PFSK-1 (cell line): ENCODE measurements around the gene AATK.

Source experiments
- FOXP2 ChIP-seq: optimal IDR thresholded peaks from 2 replicates; pipeline ENCODE3; 2011; ENCODE audit warnings: borderline replicate concordance, control low read depth, inconsistent platforms; ENCODE audit not compliant: insufficient read depth; ENCODE audit errors: extremely low read length, extremely low read depth
- POLR2AphosphoS5 ChIP-seq: IDR thresholded peaks from 2 replicates; pipeline ENCODE4 v1.6.1; 2012; ENCODE audit warnings: low read depth, mild to moderate bottlenecking, control low read depth, low read length, moderate library complexity
- REST ChIP-seq, 2 experiments: IDR thresholded peaks; 2 replicates each; pipeline versions ENCODE4 v1.6.1 to v1.8.0; 2011 to 2012; ENCODE audit warnings: low read depth in 2 of 2, low read length in 2 of 2, control low read depth in 1 of 2, inconsistent platforms in 1 of 2, mild to moderate bottlenecking in 1 of 2, moderate library complexity in 1 of 2; ENCODE audit not compliant: insufficient read depth in 1 of 2
- SIN3A ChIP-seq: IDR thresholded peaks from 2 replicates; pipeline ENCODE4 v1.6.1; 2012; ENCODE audit warnings: mild to moderate bottlenecking, low read length, moderate library complexity, borderline replicate concordance; ENCODE audit not compliant: insufficient read depth
- TAF1 ChIP-seq: IDR thresholded peaks from 2 replicates; pipeline ENCODE4 v1.6.1; 2012; ENCODE audit warnings: low read length, control low read depth, borderline replicate concordance; ENCODE audit not compliant: insufficient read depth

Gene AATK

GRCh38 chr17:81167194-81167524, 1.1 kb upstream of the AATK start:
- TF ChIP-seq SIN3A: no peak
- no peak for TF ChIP-seq REST (IDR thresholded peaks at IDR 0.05; ENCODE audit: insufficient read depth in 1 of 2, low read depth in 2 of 2, low read length in 2 of 2)
- TF ChIP-seq FOXP2: no peak
- no peak for TF ChIP-seq TAF1
- no peak for TF ChIP-seq POLR2AphosphoS5

GRCh38 chr17:81165246-81166032, 582 bp downstream of the AATK start, which contains the start of gene PVALEF:
Gene PVALEF (plus strand): TSS chr17:81165507. CDS start chr17:81181227, 15,720 bp downstream.
- no peak for TF ChIP-seq FOXP2
- TF ChIP-seq REST (IDR thresholded peaks at IDR 0.05; ENCODE audit: insufficient read depth in 1 of 2, low read depth in 2 of 2, low read length in 2 of 2): no peak
- TF ChIP-seq SIN3A: no peak
- no peak for TF ChIP-seq POLR2AphosphoS5
- no peak for TF ChIP-seq TAF1

DNA sequence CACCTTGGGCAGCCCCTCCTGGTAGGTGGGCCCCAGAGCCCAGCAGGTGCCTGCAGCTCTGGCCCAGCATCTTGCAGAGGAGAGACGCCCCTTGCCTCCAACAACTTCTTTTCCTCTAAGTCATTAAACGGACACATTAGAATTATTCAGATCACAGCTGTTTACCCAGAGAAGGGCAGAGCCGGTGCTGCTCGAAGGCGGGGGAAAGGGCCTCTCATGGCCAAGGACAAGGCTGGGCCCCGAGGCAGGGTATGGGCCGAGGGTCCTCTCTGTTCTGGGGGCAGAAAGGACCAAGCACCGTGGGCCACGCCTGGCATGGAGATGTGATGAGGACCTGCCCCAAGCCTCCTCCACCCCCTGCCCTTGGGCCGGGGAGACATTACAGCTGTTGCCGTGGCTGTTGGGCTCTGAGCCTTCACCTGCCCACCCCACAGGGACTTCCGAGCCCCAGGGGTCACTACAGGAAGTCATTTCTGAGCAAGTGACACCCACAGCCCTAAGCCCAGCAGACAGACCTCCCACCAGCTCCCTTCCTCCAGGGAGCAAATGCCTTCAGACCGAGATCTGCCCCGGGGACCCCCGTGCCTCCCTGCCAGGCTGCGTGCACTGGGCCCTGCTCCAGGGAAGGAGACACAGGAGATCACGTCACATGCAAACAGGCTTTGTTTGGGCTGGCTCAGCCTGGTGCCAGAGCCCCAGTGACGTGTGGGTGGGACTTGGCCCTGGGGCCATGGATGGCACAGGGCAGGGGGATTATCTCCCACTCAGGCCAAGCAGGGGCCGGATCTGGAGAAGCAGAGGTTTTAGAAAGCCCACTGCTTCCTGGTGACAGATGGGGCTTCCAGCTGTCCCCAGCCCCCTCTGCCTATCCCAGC, 1.4 kb downstream of the AATK start:
- TF ChIP-seq REST (IDR thresholded peaks at IDR 0.05; ENCODE audit: insufficient read depth in 1 of 2, low read depth in 2 of 2, low read length in 2 of 2) (no peak), FOXP2 (no peak), POLR2AphosphoS5 (no peak), TAF1 (no peak), SIN3A (no peak)

GRCh38 chr17:81163703-81164370, 2.2 kb downstream of the AATK start:
- TF ChIP-seq REST (IDR thresholded peaks at IDR 0.05; ENCODE audit: insufficient read depth in 1 of 2, low read depth in 2 of 2, low read length in 2 of 2): no peak
- TF ChIP-seq POLR2AphosphoS5: no peak
- TF ChIP-seq TAF1: no peak
- no peak for TF ChIP-seq FOXP2
- no peak for TF ChIP-seq SIN3A
